Measurements from ENCODE around the gene DSCAM.

Gene DSCAM

DNA sequence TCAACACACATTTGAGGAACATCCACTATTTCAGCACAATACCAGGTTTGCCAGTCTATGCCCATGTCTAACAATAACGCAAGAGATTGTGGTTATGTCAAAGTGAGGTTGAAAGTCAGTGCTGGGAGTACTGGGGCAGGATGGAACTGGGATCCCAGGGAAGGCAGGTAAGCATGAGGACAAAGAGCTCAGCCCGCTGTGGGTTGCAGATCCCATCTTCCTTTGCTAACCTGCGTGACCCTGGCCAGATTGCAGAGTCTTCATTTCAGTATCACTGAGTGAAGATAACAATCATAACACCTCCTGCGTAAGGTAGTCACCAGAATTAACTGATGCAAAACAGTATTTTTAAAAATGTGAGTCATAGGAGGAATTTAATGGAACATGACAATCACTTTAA, 729.7 kb downstream of the DSCAM start:
- Mint-ChIP-seq H3K36me3 (ENCODE audit: low read depth) (no peaks in the 10 kb centered on the region), H3K4me1 (ENCODE audit: low read depth) (no peaks in the 10 kb centered on the region), H3K4me3 (no peak overlapping the region), H3K9me3 (peaks cover 10% of the 10 kb centered on the region), H3K27me3 (ENCODE audit: low read depth) (no peaks in the 10 kb centered on the region), H3K27ac (no peak overlapping the region)
- DNase-seq (ENCODE audit: low spot score), result no peak

DNA sequence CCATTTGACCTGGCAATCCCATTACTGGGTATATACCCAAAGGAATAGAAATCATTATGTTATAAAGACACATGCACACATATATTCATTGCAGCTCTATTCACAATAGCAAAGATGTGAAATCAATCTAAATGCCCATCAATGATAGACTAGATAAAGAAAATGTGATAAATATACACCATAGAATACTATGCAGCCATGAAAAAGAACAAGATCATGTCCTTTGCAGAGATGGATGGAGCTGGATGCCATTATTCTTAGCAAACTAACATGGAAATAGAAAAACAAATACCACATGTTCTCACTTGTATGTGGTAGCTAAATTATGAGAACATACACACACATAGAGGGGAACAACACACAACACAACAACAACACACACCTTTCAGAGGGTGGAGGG, 731.2 kb downstream of the DSCAM start:
- Mint-ChIP-seq H3K4me3 (no peak overlapping the region), H3K27me3 (ENCODE audit: low read depth) (no peaks in the 10 kb centered on the region), H3K9me3 (peaks cover 10% of the 10 kb centered on the region), H3K36me3 (ENCODE audit: low read depth) (no peaks in the 10 kb centered on the region), H3K4me1 (ENCODE audit: low read depth) (no peaks in the 10 kb centered on the region), H3K27ac (no peak overlapping the region)
- no peak for DNase-seq (ENCODE audit: low spot score)

DNA sequence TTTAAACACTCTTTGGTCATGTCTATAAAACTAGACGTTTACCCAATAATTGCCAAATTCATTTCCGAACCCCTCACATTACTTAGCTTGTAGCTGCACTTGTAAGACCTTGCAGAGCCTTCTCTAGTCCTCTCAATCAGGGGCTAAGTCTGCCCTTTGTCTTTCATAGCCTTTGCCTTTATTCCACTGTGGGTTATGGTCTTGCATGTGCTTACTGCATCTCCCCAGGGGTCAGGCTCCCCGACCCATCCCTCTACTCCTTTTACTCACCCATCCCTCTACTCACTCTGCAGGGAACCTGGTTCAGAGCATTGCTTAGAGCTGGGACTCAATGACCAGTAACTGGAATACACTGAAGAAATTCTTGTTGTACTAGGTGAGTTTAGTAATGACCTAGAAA, 744.3 kb downstream of the DSCAM start:
- H3K27ac Mint-ChIP-seq, result no peak overlapping the region
- peaks cover 33% of the 10 kb centered on the region for H3K9me3 Mint-ChIP-seq
- no peaks in the 10 kb centered on the region for H3K4me1 Mint-ChIP-seq (ENCODE audit: low read depth)
- no peaks in the 10 kb centered on the region for H3K27me3 Mint-ChIP-seq (ENCODE audit: low read depth)
- H3K4me3 Mint-ChIP-seq, result no peak overlapping the region
- H3K36me3 Mint-ChIP-seq (ENCODE audit: low read depth), result no peaks in the 10 kb centered on the region
- DNase-seq (ENCODE audit: low spot score), result no peak

DNA sequence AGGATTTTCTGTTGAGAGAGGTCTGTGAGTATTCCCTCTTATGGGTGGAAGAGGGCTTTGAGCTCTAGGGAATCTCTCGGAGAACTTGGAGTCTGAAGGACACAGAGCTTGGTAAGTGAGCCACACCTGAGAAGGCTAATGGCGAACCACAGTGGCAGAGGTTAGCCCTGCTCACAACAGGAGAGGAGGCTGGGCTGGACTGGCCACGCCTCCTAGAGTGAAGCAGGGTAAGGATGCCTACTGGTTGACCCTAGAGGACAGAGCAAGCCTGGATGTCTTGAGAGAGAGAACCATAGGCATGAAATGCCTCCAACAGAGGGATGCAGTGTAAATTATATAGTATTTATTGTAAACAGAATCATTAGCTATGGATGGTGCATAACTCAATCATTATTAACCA, 747.1 kb downstream of the DSCAM start:
- Mint-ChIP-seq H3K36me3 (ENCODE audit: low read depth) (no peaks in the 10 kb centered on the region), H3K4me1 (ENCODE audit: low read depth) (no peaks in the 10 kb centered on the region)

DNA sequence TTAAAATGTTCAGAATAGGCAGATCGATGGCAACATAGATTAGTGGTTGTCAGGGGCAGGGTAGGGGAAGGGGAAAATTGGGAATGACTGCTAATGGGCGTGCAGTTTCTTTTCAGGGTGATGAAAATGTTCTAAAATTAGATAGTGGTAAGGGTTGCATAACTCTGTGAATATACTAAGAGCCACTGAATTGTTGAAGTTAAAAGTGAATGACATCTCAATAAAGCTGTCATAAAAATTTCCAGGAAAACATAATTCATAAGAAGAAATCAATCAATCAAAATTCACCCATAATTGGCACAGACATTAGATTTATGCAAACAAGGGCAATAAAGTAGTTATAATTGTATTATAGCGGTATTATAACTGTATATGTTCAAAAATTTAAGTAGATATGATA, 751.5 kb downstream of the DSCAM start:
- H3K4me3 Mint-ChIP-seq, result no peak overlapping the region
- no peak overlapping the region for H3K27ac Mint-ChIP-seq
- no peaks in the 10 kb centered on the region for H3K4me1 Mint-ChIP-seq (ENCODE audit: low read depth)
- no peaks in the 10 kb centered on the region for H3K27me3 Mint-ChIP-seq (ENCODE audit: low read depth)
- DNase-seq (ENCODE audit: low spot score), result no peak
- H3K9me3 Mint-ChIP-seq, result peaks cover 33% of the 10 kb centered on the region
- H3K36me3 Mint-ChIP-seq (ENCODE audit: low read depth), result no peaks in the 10 kb centered on the region

More for the DNA sequence above, 747.1 kb downstream of the DSCAM start:
- H3K27me3 Mint-ChIP-seq (ENCODE audit: low read depth), result no peaks in the 10 kb centered on the region
- H3K27ac Mint-ChIP-seq, result no peak overlapping the region
- H3K4me3 Mint-ChIP-seq, result no peak overlapping the region
- H3K9me3 Mint-ChIP-seq, result peaks cover 30% of the 10 kb centered on the region
- DNase-seq (ENCODE audit: low spot score), result no peak

DNA sequence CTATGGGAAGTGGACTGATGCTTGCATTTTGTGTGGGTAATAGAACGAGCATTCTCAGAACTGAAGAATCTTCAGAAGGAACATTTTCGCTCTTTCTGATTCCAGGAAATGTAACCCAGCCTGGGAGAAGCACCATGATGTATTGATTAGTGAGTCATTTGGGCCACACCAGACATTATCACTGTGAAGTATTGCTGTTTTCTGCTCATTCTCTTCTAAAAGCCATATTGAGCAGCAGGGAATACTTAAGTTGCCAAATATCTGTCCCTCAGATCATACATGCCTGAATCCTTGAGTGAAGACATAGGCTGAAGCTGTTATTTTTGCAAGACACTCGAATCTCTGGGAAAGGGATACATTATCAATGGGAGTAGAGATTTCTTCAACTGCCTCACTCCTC, 766.6 kb downstream of the DSCAM start:
- no peaks in the 10 kb centered on the region for H3K36me3 Mint-ChIP-seq (ENCODE audit: low read depth)
- peaks cover 17% of the 10 kb centered on the region for H3K9me3 Mint-ChIP-seq
- H3K4me3 Mint-ChIP-seq, result no peak overlapping the region
- H3K27ac Mint-ChIP-seq, result no peak overlapping the region
- no peaks in the 10 kb centered on the region for H3K4me1 Mint-ChIP-seq (ENCODE audit: low read depth)
- H3K27me3 Mint-ChIP-seq (ENCODE audit: low read depth), result no peaks in the 10 kb centered on the region
- DNase-seq (ENCODE audit: low spot score), result no peak

DNA sequence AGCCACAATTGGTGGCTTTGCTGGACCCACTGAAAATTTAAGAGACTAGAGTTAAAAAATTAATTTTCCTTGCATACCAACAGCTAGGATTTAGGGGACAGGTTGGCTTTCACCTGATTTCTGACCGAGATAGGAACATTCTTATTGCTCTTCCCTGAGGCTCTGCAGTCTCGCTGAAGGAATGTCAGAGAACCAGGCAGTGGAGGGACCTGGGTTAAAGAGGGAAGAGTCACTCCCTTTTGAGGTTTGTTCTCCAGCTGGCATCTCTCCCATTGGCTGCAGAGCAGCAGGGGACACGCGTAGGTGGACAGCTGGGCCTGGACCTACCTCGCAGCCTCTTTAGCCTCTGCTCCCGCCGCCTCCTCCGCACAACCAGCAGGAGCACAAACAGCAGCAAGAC, 772.2 kb downstream of the DSCAM start:
- Mint-ChIP-seq H3K4me1 (ENCODE audit: low read depth) (no peaks in the 10 kb centered on the region), H3K4me3 (no peak overlapping the region), H3K27ac (no peak overlapping the region), H3K36me3 (ENCODE audit: low read depth) (no peaks in the 10 kb centered on the region), H3K9me3 (peaks cover 9% of the 10 kb centered on the region), H3K27me3 (ENCODE audit: low read depth) (no peaks in the 10 kb centered on the region)
- no peak for DNase-seq (ENCODE audit: low spot score)

DNA sequence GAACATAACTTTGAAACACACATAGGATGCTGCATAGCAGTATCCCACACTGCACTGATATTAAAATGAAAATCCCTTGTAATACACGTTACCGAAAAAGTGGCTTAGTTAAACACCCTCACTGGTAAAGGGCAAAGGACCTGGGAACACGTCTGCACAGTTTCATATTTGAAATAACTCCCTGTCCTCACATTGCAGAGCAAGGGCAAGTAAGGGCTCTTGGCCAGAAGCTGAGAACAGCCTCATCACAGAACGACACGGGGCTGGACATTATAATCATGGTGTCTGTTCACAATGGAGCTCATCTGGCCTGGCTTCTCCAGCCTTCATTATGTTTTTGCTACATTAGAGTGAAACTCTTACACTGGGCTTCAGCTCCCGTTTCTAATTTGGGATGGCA, 772.8 kb downstream of the DSCAM start:
- Mint-ChIP-seq H3K9me3 (peaks cover 9% of the 10 kb centered on the region), H3K27me3 (ENCODE audit: low read depth) (no peaks in the 10 kb centered on the region), H3K4me1 (ENCODE audit: low read depth) (no peaks in the 10 kb centered on the region), H3K27ac (no peak overlapping the region), H3K4me3 (no peak overlapping the region), H3K36me3 (ENCODE audit: low read depth) (no peaks in the 10 kb centered on the region)
- DNase-seq (ENCODE audit: low spot score), result no peak

DNA sequence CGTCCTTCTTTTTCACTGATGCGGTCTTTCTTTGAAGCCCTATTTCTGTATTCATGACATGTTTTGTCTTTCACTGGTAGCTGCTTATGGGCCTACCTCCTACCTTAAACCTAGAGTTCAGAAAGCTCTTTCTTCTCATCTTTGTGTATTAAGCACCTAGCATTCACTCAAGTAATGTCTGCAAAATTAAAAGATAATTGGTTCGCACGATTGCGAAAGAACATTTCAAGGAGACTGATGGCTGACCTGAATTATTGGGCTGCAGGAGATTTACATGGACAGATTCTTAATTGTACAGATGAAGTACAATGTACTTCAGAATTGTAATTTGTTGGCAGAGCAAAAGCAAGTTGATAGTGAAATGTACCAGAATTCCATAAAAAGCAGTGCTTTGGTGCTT, 773.3 kb downstream of the DSCAM start:
- H3K36me3 Mint-ChIP-seq (ENCODE audit: low read depth), result no peaks in the 10 kb centered on the region
- H3K27me3 Mint-ChIP-seq (ENCODE audit: low read depth), result no peaks in the 10 kb centered on the region
- H3K4me3 Mint-ChIP-seq, result no peak overlapping the region
- no peaks in the 10 kb centered on the region for H3K4me1 Mint-ChIP-seq (ENCODE audit: low read depth)
- DNase-seq (ENCODE audit: low spot score), result no peak
- H3K27ac Mint-ChIP-seq, result no peak overlapping the region
- peaks cover 9% of the 10 kb centered on the region for H3K9me3 Mint-ChIP-seq

DNA sequence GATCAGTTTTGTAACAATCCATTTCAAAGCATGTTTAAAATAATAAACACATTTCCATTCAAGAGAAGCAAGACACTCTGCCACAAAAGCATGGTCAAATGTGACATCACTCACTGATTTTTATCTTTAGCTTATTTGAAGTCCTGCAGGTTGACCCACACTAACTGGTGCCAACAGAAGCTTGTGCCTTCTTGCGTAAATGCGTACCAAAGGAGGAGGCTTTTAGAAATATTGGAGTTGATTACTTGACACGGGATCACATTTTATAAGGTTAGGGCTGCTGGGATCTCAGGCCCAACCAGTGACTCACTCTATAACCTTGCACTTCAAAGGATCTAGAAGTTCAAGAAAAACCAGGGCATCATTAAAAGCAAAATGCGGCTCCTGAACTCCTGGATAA, 776.1 kb downstream of the DSCAM start:
- DNase-seq (ENCODE audit: low spot score), result no peak
- H3K4me3 Mint-ChIP-seq, result no peak overlapping the region
- peaks cover 9% of the 10 kb centered on the region for H3K9me3 Mint-ChIP-seq
- no peaks in the 10 kb centered on the region for H3K36me3 Mint-ChIP-seq (ENCODE audit: low read depth)
- H3K4me1 Mint-ChIP-seq (ENCODE audit: low read depth), result no peaks in the 10 kb centered on the region
- H3K27me3 Mint-ChIP-seq (ENCODE audit: low read depth), result no peaks in the 10 kb centered on the region
- H3K27ac Mint-ChIP-seq, result no peak overlapping the region

DNA sequence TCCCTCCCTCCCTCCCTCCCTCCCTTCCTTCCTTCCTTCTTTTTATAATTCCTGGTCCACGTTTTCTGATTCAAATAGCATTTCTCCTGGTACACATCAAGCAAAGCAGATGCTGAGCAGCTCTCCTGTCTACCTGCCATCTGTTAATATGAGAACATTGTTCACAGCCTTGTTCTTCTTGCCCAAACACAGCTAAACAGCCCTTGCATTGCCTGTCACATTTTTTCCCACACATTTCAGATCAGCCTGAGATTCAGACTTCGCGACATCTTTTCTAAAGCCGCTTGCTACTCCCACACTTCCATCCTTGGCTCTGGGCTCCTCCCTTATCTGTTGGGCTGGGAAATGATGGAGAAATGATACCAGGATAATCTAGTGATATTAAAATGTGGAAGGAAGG, 779.2 kb downstream of the DSCAM start:
- Mint-ChIP-seq H3K36me3 (ENCODE audit: low read depth) (no peaks in the 10 kb centered on the region), H3K9me3 (peaks cover 3% of the 10 kb centered on the region), H3K27ac (no peak overlapping the region), H3K27me3 (ENCODE audit: low read depth) (no peaks in the 10 kb centered on the region), H3K4me3 (no peak overlapping the region), H3K4me1 (ENCODE audit: low read depth) (no peaks in the 10 kb centered on the region)
- DNase-seq (ENCODE audit: low spot score), result no peak

DNA sequence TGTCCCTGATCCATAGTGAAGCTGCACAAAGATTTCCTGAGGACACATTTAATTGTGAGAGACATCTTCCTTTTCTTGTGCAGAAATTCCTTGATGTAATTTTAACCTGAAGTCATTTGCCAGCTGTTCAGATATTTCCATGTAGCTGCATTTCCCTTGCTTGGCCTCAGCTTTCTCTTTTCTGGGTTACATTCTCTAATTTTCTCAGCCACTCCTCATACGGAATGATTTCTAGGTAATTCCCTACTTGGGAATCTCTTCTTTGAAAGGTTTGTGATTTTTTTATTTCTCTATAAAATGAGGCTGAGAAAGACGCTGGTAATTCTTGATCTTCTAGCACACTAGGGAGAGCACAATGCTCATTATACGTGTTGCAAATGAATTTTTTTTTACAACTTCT, 780.7 kb downstream of the DSCAM start:
- Mint-ChIP-seq H3K27ac (no peak overlapping the region), H3K4me3 (no peak overlapping the region), H3K27me3 (ENCODE audit: low read depth) (no peaks in the 10 kb centered on the region)

DNA sequence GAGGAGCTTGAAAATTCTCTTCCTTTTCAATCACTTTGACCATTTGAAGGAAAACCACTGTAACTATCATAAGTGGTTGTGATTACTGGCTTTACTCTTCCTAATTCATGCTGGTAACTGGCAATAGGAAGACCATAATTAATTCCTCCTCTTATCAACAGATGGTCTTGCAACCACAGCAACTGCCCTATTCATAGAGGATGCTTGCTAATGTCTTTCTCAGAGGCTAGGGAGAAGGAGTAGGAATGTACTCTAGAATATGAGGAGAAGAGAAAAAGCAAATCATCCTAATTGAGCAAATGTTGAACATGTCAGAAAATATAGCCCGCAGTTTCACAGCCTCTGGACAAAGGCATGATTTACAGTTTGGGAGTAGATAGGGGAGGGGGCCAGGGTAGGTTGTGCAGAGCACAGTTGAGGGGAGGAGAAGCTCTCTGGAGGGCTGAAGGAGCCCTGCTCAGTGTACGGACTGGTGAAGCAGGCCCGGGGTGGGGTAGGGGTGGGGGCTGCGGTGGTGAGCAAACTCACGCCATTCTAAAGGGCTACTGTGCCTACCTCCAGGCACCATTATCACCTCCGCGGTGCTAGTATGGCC, 786.8 kb downstream of the DSCAM start:
- Mint-ChIP-seq H3K9me3 (peaks cover 8% of the 10 kb centered on the region), H3K27me3 (ENCODE audit: low read depth) (no peaks in the 10 kb centered on the region), H3K4me3 (no peak overlapping the region), H3K4me1 (ENCODE audit: low read depth) (no peaks in the 10 kb centered on the region), H3K36me3 (ENCODE audit: low read depth) (no peaks in the 10 kb centered on the region), H3K27ac (no peak overlapping the region)
- no peak for DNase-seq (ENCODE audit: low spot score)

More for the DNA sequence above, 780.7 kb downstream of the DSCAM start:
- Mint-ChIP-seq H3K4me1 (ENCODE audit: low read depth) (no peaks in the 10 kb centered on the region), H3K9me3 (peaks cover 3% of the 10 kb centered on the region), H3K36me3 (ENCODE audit: low read depth) (no peaks in the 10 kb centered on the region)
- no peak for DNase-seq (ENCODE audit: low spot score)

DNA sequence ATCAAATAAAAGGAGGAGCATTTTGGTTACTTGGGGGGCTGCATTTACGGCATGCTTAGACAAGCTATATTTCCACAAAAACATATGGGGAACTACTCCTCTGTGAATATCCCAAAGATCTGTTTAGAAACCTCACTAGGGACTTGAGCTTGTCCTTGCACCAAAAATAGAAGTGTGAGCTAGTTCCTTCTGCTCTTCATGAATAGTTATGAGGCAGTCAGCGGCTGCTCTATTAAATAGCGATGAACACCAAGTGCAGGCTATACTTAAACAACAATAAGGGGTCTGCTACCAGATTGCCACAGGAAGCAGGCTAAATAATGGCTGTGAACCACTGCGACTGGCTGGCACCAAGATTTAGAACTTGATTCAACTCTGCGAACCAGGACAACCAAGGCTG, 789.6 kb downstream of the DSCAM start:
- DNase-seq (ENCODE audit: low spot score), result no peak
- H3K36me3 Mint-ChIP-seq (ENCODE audit: low read depth), result no peaks in the 10 kb centered on the region
- H3K27me3 Mint-ChIP-seq (ENCODE audit: low read depth), result no peaks in the 10 kb centered on the region
- no peak overlapping the region for H3K27ac Mint-ChIP-seq
- no peaks in the 10 kb centered on the region for H3K4me1 Mint-ChIP-seq (ENCODE audit: low read depth)
- no peak overlapping the region for H3K4me3 Mint-ChIP-seq
- peaks cover 11% of the 10 kb centered on the region for H3K9me3 Mint-ChIP-seq

DNA sequence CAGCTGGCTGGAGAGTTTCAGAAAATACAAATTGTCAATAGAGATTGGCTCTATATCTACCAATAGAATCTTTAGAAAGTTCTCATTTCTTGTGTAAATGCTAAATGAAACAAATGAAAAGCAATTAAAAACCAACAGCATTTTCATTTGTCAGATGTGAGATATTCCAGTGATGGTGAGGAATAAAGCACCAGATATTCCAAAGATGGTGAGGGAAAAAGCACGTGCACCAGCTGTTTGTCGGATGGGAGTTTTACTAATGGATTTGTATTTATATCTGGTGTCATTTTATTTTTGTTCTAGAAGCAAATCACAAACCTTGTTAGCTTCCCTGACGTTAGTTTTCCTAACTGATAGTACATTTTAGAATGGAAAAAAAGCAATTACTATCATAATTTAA, 790.9 kb downstream of the DSCAM start:
- H3K36me3 Mint-ChIP-seq (ENCODE audit: low read depth), result no peaks in the 10 kb centered on the region
- H3K27ac Mint-ChIP-seq, result no peak overlapping the region
- H3K27me3 Mint-ChIP-seq (ENCODE audit: low read depth), result no peaks in the 10 kb centered on the region
- no peaks in the 10 kb centered on the region for H3K4me1 Mint-ChIP-seq (ENCODE audit: low read depth)
- peaks cover 8% of the 10 kb centered on the region for H3K9me3 Mint-ChIP-seq
- no peak overlapping the region for H3K4me3 Mint-ChIP-seq
- no peak for DNase-seq (ENCODE audit: low spot score)

All from T-helper 2 cell treated with Interferon-gamma antibody and Interleukin-4, amounts not matched to agents 5 μg/mL and 100 μg/mL, for 36 hours (primary cell).